IMR-90 (cell line): ENCODE data around the gene BRPF1. TPM values are rescaled to one million over a fixed set of nuclear protein-coding genes. Genes with fewer than 3 reads are reported as not detected.

ENCODE experiments used
- ATAC-seq: fragments of 200-7000 bp; cut with Tn5 transposase; 2 replicates; pipeline ENCODE4 v1.9.1; 2020; ENCODE audit warnings: low read depth, mild to moderate bottlenecking, moderate library complexity
- BruUV-seq: library from RNA; stranded (reverse); fragments of 400-500 nt; replicated peaks from 2 replicates; lab custom pipeline; 2021; lab: Mats Ljungman, UMichigan
- CTCF ChIA-PET: fragments of 300-600 bp; formaldehyde crosslinking; extraction: SDS; loops from one replicate; lab custom pipeline; 2021; ENCODE audit warnings: antibody characterized with exemption; lab: Yijun Ruan, JAX
- POLR2A ChIA-PET: fragments of 300-600 bp; sonication (Branson Sonifier 250); formaldehyde crosslinking; loops from one replicate; lab custom pipeline; 2022; ENCODE audit warnings: antibody characterized with exemption; ENCODE audit not compliant: unreplicated experiment; lab: Charles Lee
- DNase-seq: peaks from one replicate; pipeline ENCODE4 v3.0.0; 2013
- H2AFZ ChIP-seq: replicated peaks from 2 replicates; pipeline ENCODE3; 2013; ENCODE audit warnings: low read length, mild to moderate bottlenecking; ENCODE audit not compliant: poor library complexity
- H2AK5ac ChIP-seq: 2 replicates; pipeline ENCODE4 v1.6.1; 2013; ENCODE audit warnings: low read depth, low read length, inconsistent platforms
- H2AK9ac ChIP-seq: replicated peaks from 2 replicates; pipeline ENCODE3; 2013; ENCODE audit warnings: mild to moderate bottlenecking, low read depth, low read length, moderate library complexity; ENCODE audit not compliant: poor library complexity
- H2BK120ac ChIP-seq: 2 replicates; pipeline ENCODE4 v1.6.1; 2013; ENCODE audit warnings: low read depth, low read length, inconsistent platforms
- H2BK15ac ChIP-seq: 3 replicates; pipeline ENCODE4 v1.6.1; 2013; ENCODE audit warnings: low read depth, low read length, inconsistent platforms
- H2BK20ac ChIP-seq: 2 replicates; pipeline ENCODE4 v1.6.1; 2013; ENCODE audit warnings: low read depth, mild to moderate bottlenecking, inconsistent platforms, low read length, moderate library complexity
- H2BK5ac ChIP-seq: 2 replicates; pipeline ENCODE4 v1.6.1; 2013; ENCODE audit warnings: mild to moderate bottlenecking, low read depth, low read length, inconsistent platforms; ENCODE audit not compliant: poor library complexity, severe bottlenecking
- H3K14ac ChIP-seq: replicated peaks from 2 replicates; pipeline ENCODE4 v1.6.1; 2013; ENCODE audit warnings: low read depth, low read length, inconsistent platforms
- H3K18ac ChIP-seq: 2 replicates; pipeline ENCODE4 v1.6.1; 2013; ENCODE audit warnings: low read depth, low read length, control low read depth
- H3K23ac ChIP-seq: 2 replicates; pipeline ENCODE4 v1.6.1; 2013; ENCODE audit warnings: low read depth, low read length, inconsistent platforms
- H3K27ac ChIP-seq: 2 replicates; pipeline ENCODE4 v1.5.1; 2013; ENCODE audit warnings: mild to moderate bottlenecking, control low read depth, low read length; ENCODE audit not compliant: insufficient read depth
- H3K27me3 ChIP-seq: 2 replicates; pipeline ENCODE4 v1.6.1; 2013; ENCODE audit warnings: low read length; ENCODE audit not compliant: control insufficient read depth, insufficient read depth
- H3K36me3 ChIP-seq: 2 replicates; pipeline ENCODE4 v1.6.1; 2013; ENCODE audit warnings: low read length, mixed read lengths; ENCODE audit not compliant: control insufficient read depth, insufficient read depth
- H3K4ac ChIP-seq: 2 replicates; pipeline ENCODE4 v1.6.1; 2013; ENCODE audit warnings: low read depth, low read length, inconsistent platforms
- H3K4me1 ChIP-seq: 2 replicates; pipeline ENCODE4 v1.6.1; 2013; ENCODE audit warnings: low read length, mixed read lengths; ENCODE audit not compliant: control insufficient read depth, insufficient read depth
- H3K4me2 ChIP-seq: 2 replicates; pipeline ENCODE4 v1.6.1; 2013; ENCODE audit warnings: low read depth, mild to moderate bottlenecking, control low read depth, low read length, moderate library complexity
- H3K4me3 ChIP-seq: 2 replicates; pipeline ENCODE4 v1.5.1; 2013; ENCODE audit warnings: low read depth, mild to moderate bottlenecking, control low read depth, low read length, moderate library complexity; ENCODE audit not compliant: insufficient read depth
- H3K56ac ChIP-seq: 2 replicates; pipeline ENCODE4 v1.6.1; 2013; ENCODE audit warnings: low read length, inconsistent platforms; ENCODE audit not compliant: insufficient read depth; ENCODE audit errors: extremely low read depth
- H3K79me1 ChIP-seq, 2 experiments: 2 replicates each; pipeline ENCODE4 v1.6.1; 2013; ENCODE audit warnings: low read length in 2 of 2, inconsistent platforms in 1 of 2, low read depth in 1 of 2
- H3K9ac ChIP-seq: 2 replicates; pipeline ENCODE4 v1.6.1; 2013; ENCODE audit warnings: low read depth, low read length, control low read depth
- H3K9me1 ChIP-seq: 2 replicates; pipeline ENCODE4 v1.6.1; 2013; ENCODE audit warnings: low read length, inconsistent platforms; ENCODE audit not compliant: insufficient read depth
- H3K9me3 ChIP-seq: 2 replicates; pipeline ENCODE4 v1.6.1; 2013; ENCODE audit warnings: low read length; ENCODE audit not compliant: control insufficient read depth, insufficient read depth
- H4K20me1 ChIP-seq: 2 replicates; pipeline ENCODE4 v1.6.1; 2013; ENCODE audit warnings: low read length, inconsistent platforms; ENCODE audit not compliant: insufficient read depth
- H4K5ac ChIP-seq: 2 replicates; pipeline ENCODE4 v1.6.1; 2013; ENCODE audit warnings: mild to moderate bottlenecking, low read depth, low read length, control low read depth
- H4K8ac ChIP-seq, 2 experiments: 2 replicates each; pipeline ENCODE4 v1.6.1; 2013; ENCODE audit warnings: low read depth in 2 of 2, low read length in 2 of 2, control low read depth in 1 of 2, inconsistent platforms in 1 of 2
- H4K91ac ChIP-seq: 2 replicates; pipeline ENCODE4 v1.6.1; 2013; ENCODE audit warnings: low read depth, low read length, inconsistent platforms; ENCODE audit not compliant: insufficient read depth
- CEBPB ChIP-seq: IDR thresholded peaks from 2 replicates; pipeline ENCODE4 v1.6.1; 2012; ENCODE audit warnings: low read depth, low read length, improper control_type of control experiment
- FOS ChIP-seq: fragments of 150-350 bp; IDR thresholded peaks from 2 replicates; pipeline ENCODE4 v1.6.1; 2016; ENCODE audit warnings: low read depth, low read length
- MAFK ChIP-seq: IDR thresholded peaks from 2 replicates; pipeline ENCODE4 v1.6.1; 2012; ENCODE audit warnings: low read depth, low read length, improper control_type of control experiment
- MAZ ChIP-seq: IDR thresholded peaks from 2 replicates; pipeline ENCODE4 v1.6.1; 2012; ENCODE audit warnings: low read depth, mild to moderate bottlenecking, low read length, improper control_type of control experiment, moderate library complexity, borderline replicate concordance
- NFE2L2 ChIP-seq: fragments of 150-350 bp; IDR thresholded peaks from 2 replicates; pipeline ENCODE4 v1.6.1; 2016; ENCODE audit warnings: low read depth, mild to moderate bottlenecking, low read length
- RAD21 ChIP-seq: IDR thresholded peaks from 2 replicates; pipeline ENCODE4 v1.6.1; 2012; ENCODE audit warnings: low read length, improper control_type of control experiment
- RFX5 ChIP-seq: IDR thresholded peaks from 2 replicates; pipeline ENCODE4 v1.8.0; 2012; ENCODE audit warnings: low read depth, mild to moderate bottlenecking, low read length, moderate library complexity
- SMC3 ChIP-seq: fragments of 150-350 bp; IDR thresholded peaks from 2 replicates; pipeline ENCODE4 v1.6.1; 2016; ENCODE audit warnings: low read depth, mild to moderate bottlenecking, antibody characterized with exemption, low read length, moderate library complexity
- WGBS, 2 experiments: methylation state at CpG; one replicate each; pipeline versions ENCODE4 v1.1.5 to v1.1.7; 2013; ENCODE audit warnings: missing lambda C conversion rate in 2 of 2; ENCODE audit not compliant: insufficient read length in 1 of 2; ENCODE audit errors: extremely low coverage in 2 of 2; 5-methylcytosine and 5-hydroxymethylcytosine counted together
- dilution Hi-C: fragments of 300-500 bp; cut with HindIII; formaldehyde crosslinking; loops from one replicate; pipeline ENCODE4 v1.14.3; 2018; ENCODE audit warnings: low sequenced_read_pairs; ENCODE audit not compliant: unreplicated experiment
- in situ Hi-C: fragments of 300-500 bp; cut with MboI; formaldehyde crosslinking; loops from 3 replicates; pipeline ENCODE4 v1.14.3; 2019; ENCODE audit warnings: low sequenced_read_pairs, inconsistent platforms, mixed read lengths
- intact Hi-C: fragments of 100-400 bp; cut with micrococcal nuclease; formaldehyde crosslinking; loops from 2 replicates; pipeline ENCODE4 v1.10.0; 2022
- polyA plus RNA-seq, 3 experiments: library from polyadenylated mRNA; depleted of rRNA; stranded (reverse); fragments of >200 nt; gene quantifications; 2 replicates each; pipeline ENCODE4 v1.2.3, GENCODE V29; 2012; ENCODE audit warnings: low replicate concordance in 1 of 3
- total RNA-seq: library from RNA; depleted of rRNA; stranded (reverse); fragments of >200 nt; gene quantifications from 2 replicates; pipeline ENCODE4 v1.2.3, GENCODE V29; 2012
- TF ChIP-seq, protein P1 (sequence below): fragments of 150-350 bp; IDR thresholded peaks from 2 replicates; pipeline ENCODE4 v1.6.1; 2016; ENCODE audit warnings: low read depth, mild to moderate bottlenecking, low read length, moderate library complexity, borderline replicate concordance
- TF ChIP-seq, protein P2 (sequence below): conservative IDR thresholded peaks from 2 replicates; pipeline ENCODE4 v1.5.1; 2012; ENCODE audit warnings: mild to moderate bottlenecking, low read depth, low read length, improper control_type of control experiment

The BRPF1 gene
- total and polyA plus RNA-seq, 2 of the 4 experiments (the other 2 are of a cell fraction) = 13.6 to 15.6 TPM

DNA sequence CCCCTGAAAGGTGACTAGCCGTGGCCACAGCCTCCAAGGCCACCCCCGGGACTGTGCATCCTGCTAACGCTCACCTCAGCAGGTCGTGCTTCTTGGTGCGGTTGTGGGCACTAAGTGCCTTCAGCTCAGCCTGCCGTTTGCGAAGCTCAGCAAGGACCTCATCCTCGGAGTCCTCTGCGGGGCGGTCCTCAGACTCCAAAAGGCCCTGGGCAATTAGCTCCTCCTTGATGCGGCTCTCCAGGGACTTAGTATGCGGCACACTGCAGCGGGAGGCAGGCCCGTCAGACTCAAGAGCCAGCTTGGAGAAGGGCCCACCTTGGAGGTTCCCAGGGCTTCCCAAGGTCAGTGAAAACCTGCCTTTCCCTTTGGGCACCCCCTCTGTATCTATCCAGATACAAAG lies 52.4 kb downstream of the BRPF1 start:
- Histone ChIP-seq H2BK5ac (no peak overlapping the region), H2AFZ (no peak overlapping the region), H4K91ac (no peak overlapping the region), H2BK20ac (no peak overlapping the region), H3K4me3 (no peak overlapping the region), H3K56ac (no peak overlapping the region), H3K4me2 (no peak overlapping the region), H2BK120ac (no peak overlapping the region), H3K18ac (no peak overlapping the region), H4K8ac (no peak overlapping the region), H3K36me3 (peaks cover 49% of the 10 kb centered on the region), H2AK5ac (no peak overlapping the region), H4K20me1 (no peaks in the 10 kb centered on the region), H3K9me3 (no peaks in the 10 kb centered on the region), H3K9me1 (0 out of 2 replicates have a peak, but pooled peaks cover 5% of the 10 kb centered on the region), H3K4me1 (no peaks in the 10 kb centered on the region), H3K27ac (no peak overlapping the region), H3K23ac (no peak overlapping the region), H3K27me3 (no peaks in the 10 kb centered on the region), H3K4ac (no peak overlapping the region), H2BK15ac (no peak overlapping the region), H3K14ac (no peak overlapping the region), H2AK9ac (no peak overlapping the region), H3K9ac (no peak overlapping the region), H3K79me1 (peaks cover 7% of the 10 kb centered on the region in 2 experiments; a peak in 3 of 4 replicates), H4K5ac (no peak overlapping the region)
- ChIA-PET CTCF (no interaction called here), POLR2A (no interaction called here)
- BruUV-seq = no TSS peak
- intact Hi-C loops = no loop called here
- in situ Hi-C loops = no loop called here
- ATAC-seq = no peak
- dilution Hi-C loops = no loop called here
- TF ChIP-seq RAD21 = no peak
- TF ChIP-seq, protein P1, sequence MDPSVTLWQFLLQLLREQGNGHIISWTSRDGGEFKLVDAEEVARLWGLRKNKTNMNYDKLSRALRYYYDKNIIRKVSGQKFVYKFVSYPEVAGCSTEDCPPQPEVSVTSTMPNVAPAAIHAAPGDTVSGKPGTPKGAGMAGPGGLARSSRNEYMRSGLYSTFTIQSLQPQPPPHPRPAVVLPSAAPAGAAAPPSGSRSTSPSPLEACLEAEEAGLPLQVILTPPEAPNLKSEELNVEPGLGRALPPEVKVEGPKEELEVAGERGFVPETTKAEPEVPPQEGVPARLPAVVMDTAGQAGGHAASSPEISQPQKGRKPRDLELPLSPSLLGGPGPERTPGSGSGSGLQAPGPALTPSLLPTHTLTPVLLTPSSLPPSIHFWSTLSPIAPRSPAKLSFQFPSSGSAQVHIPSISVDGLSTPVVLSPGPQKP = no peak
- TF ChIP-seq NFE2L2 = no peak
- no peak for TF ChIP-seq CEBPB
- TF ChIP-seq MAZ = no peak
- TF ChIP-seq MAFK = no peak
- no peak for TF ChIP-seq RFX5
- TF ChIP-seq, protein P2, sequence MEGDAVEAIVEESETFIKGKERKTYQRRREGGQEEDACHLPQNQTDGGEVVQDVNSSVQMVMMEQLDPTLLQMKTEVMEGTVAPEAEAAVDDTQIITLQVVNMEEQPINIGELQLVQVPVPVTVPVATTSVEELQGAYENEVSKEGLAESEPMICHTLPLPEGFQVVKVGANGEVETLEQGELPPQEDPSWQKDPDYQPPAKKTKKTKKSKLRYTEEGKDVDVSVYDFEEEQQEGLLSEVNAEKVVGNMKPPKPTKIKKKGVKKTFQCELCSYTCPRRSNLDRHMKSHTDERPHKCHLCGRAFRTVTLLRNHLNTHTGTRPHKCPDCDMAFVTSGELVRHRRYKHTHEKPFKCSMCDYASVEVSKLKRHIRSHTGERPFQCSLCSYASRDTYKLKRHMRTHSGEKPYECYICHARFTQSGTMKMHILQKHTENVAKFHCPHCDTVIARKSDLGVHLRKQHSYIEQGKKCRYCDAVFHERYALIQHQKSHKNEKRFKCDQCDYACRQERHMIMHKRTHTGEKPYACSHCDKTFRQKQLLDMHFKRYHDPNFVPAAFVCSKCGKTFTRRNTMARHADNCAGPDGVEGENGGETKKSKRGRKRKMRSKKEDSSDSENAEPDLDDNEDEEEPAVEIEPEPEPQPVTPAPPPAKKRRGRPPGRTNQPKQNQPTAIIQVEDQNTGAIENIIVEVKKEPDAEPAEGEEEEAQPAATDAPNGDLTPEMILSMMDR = no peak
- TF ChIP-seq FOS = no peak
- TF ChIP-seq SMC3 = no peak
- 90% methylated on average over 9 of the region's 14 CpGs; no CpG with 5 or more reads in 1 of the 2 experiments for WGBS, 2 experiments
- DNase-seq = no peak
